ENCODE results near the gene CTU1.

- no peak for TF ChIP-seq POLR2A (IDR thresholded peaks at IDR 0.05)
- TF ChIP-seq CTCF (IDR thresholded peaks at IDR 0.05) = no peak
Measured at GRCh38 chr19:51119611-51120010, 11.4 kb upstream of the CTU1 start.
